ENCODE results near the gene RBM8A.

GRCh38 chr1:145918144-145918991, 8.9 kb downstream of the RBM8A start, which contains the start of gene PEX11B:
- TF ChIP-seq EZH2 (IDR thresholded peaks at IDR 0.05; ENCODE audit: borderline replicate concordance, low read depth, low read length, severe bottlenecking) = no peak
- TF ChIP-seq CTCF (IDR thresholded peaks at IDR 0.05; ENCODE audit: borderline replicate concordance, extremely low read depth, low read length, poor library complexity, severe bottlenecking) = no peak

All from DND-41 (cell line).